ENCODE data around the gene THEM4. TPM values are rescaled to one million over a fixed set of nuclear protein-coding genes. Genes with fewer than 3 reads are reported as not detected.

The THEM4 gene
- total RNA-seq, 1 donor from 2014 or later: 28.2 TPM

DNA sequence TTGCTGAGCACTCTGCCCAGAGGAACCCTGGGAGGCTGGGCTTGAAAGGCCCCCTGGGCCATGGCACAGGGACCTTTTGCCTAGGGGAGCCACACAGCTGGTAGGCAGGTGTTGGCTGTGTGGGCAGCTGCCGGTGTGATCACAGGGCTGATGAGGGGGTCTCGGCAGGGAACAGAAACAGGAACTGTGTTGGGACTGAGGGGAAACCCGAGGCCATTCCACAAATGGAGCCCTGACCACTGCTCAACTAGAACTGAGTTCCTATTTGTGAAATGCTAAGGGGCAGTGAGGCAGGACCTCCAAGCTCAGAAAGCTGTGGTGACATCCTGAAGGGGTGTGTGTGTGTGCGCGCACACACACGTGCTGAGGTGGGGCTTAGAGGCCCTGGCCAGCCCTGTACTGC lies 49.4 kb downstream of the THEM4 start:
- DNase-seq (ENCODE audit: low spot score): peak; percentile 19

DNA sequence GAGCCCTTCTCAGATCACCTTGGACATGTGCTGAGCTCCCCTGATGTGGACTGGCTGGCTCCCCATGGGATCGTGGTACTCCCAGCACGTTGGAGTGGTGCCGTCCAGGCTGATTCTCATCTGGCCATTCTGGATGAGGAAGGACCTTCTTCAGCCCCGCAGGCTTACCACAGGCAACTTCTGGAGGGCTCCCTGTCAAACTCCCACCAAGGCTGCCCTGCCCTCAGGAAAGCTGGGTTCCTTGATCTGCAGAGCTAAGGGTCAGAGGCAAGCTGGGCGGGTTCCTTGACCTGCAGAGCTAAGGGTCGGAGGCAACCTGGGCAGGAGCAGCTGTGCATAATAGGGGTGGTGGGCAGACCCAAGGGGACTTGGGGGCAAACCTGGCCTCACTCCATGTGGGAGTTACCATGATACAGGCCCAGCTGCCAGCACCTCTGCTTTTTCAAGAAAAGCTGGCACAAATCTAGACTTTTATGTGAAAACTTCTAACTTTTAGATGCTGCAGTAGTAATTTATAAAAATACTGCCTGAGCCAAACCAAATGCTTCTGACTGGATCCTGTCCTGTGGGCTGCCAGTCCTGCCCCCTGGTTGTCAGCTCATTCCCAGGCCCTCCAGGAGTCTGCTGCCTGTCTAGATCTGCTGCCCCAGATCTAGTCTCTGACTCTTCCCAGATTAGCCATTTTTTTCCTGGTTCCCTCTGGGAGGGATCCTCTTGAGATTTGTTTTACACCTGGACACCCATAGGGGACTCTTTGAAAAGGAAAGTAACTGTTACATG lies 50.2 kb downstream of the THEM4 start:
- DNase-seq (ENCODE audit: low spot score): peak; percentile 34

DNA sequence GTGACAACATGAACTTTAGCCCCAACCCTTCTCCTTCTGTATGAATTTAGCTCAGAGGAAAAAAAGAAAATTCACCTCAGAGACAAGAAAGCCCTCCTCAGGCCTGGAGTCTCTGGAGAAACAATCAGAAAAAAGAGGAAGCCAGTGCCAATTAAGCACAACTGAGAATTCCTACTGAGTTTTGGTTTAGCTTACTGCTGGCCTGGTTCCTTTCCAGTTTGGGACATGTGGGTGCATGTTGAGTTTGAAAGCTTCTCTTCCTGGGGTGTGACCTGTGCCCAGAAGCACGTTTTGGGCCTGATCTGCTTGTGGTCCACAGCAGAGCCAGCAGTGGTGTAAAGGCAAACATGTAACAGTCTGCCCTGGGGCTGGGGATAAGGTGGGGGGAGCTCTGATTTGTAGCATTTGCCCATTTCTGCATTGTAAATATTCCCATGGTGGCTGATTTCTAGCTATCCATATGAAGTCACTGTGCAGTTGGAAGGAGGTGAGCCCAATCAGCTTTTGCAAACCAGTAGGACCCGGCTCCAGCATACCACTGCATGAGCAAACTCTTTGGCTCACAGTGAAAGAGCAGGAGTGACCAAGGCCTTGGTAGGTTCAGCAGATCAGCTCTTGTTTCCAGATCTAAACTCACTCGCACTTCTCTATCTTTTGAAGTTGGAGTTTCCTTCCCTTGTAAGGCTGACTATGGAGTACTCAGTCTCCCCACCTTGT lies 51.1 kb downstream of the THEM4 start:
- peak; percentile 48 for DNase-seq (ENCODE audit: low spot score)

- no peak for DNase-seq (ENCODE audit: low spot score)
Observed at GRCh38 chr1:151855933-151856332, 53.4 kb downstream of the THEM4 start.

GRCh38 chr1:151855516-151855915 lies 53.8 kb downstream of the THEM4 start:
- peak; percentile 35 for DNase-seq (ENCODE audit: low spot score)

GRCh38 chr1:151854658-151855057 lies 54.7 kb downstream of the THEM4 start:
- DNase-seq (ENCODE audit: low spot score): peak; percentile 37

- DNase-seq (ENCODE audit: low spot score): no peak
Observed at GRCh38 chr1:151853411-151853943, 55.8 kb downstream of the THEM4 start, which contains the start of gene THEM5. THEM5 (minus strand) TSS chr1:151853712; CDS start chr1:151853565, 147 bp downstream.

- peak; percentile 15 for DNase-seq (ENCODE audit: low spot score)
Observed at GRCh38 chr1:151852733-151853132, 56.6 kb downstream of the THEM4 start.

- DNase-seq (ENCODE audit: low spot score): peak; percentile 41
Observed at GRCh38 chr1:151851886-151852285, 57.4 kb downstream of the THEM4 start.

- DNase-seq (ENCODE audit: low spot score): no peak
Observed at GRCh38 chr1:151849871-151850270, 59.4 kb downstream of the THEM4 start.

DNA sequence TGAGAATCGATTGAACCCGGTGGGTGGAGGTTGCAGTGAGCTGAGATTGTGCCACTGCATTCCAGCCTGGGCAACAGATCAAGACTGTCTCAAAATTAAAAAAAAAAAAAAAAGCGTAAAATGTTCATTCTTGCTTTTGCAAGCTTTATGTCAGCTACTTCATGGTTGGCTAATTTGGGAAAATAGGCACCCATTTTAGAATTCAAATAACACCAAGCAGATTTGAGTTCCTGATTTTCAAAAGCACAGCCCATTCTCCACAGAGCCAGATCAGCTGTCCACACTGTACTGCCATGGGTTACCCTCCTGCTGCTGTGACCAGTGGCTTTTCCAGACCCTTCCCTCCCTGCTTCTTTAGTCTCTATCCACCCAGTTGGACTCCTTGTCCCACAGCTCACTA lies 60.2 kb downstream of the THEM4 start:
- no peak for DNase-seq (ENCODE audit: low spot score)

DNA sequence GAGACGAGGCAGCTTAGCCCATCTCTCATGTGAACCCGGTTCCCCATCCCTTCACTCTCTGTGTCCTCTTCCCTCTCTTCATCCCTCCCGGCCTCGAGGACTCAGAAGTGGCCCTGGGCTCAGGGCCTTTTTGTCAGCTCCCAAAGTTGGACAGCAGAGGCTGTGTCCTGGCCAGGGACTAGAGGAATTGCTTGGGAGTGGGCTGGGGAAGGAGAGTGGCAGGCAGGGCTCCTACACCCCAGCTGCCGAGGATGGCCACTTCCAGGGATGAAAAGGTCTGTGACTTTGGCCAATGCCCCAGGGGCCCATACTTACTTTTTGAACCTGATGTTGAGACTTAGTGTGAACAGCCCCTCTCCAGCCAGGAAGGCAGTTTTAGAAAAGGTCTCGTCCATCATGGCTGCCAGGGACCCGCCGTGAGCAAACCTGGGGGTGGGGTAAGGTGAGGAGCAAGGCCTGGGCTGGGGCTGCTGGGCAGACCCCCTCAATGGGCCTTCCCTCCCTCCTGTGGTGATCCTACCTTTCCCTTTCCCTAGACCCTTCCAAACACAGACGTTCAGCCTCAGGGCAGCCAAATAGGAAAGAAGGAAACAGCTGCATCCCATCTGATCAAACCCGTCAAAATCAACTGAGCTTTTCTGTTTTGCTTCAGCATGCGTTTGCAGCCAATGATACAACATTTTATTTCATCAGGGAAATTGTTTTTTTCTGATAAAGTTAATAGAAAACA lies 61.3 kb downstream of the THEM4 start:
- DNase-seq (ENCODE audit: low spot score): no peak

GRCh38 chr1:151846686-151847237 lies 62.5 kb downstream of the THEM4 start:
- no peak for DNase-seq (ENCODE audit: low spot score)

- no peak for DNase-seq (ENCODE audit: low spot score)
Observed at GRCh38 chr1:151846062-151846568, 63.2 kb downstream of the THEM4 start.

DNA sequence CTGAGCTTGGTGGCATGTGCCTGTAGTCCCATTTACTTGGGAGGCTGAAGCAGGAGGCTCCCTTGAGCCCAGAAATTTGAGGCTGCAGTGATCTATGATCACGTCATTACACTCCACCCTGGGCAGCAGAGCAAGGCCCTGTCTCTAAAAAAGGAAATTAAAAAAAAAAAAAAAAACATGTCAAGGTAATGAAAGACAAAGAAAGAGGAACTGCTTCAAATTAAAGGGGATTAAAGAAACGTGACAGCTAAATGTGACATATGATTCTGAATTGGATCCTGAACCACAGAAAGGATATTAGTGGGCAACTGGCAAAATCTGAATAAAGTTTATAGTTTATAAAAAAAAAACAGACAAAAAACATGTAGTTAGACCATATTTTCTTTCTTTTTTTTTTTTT lies 65.9 kb downstream of the THEM4 start:
- DNase-seq (ENCODE audit: low spot score): no peak

DNA sequence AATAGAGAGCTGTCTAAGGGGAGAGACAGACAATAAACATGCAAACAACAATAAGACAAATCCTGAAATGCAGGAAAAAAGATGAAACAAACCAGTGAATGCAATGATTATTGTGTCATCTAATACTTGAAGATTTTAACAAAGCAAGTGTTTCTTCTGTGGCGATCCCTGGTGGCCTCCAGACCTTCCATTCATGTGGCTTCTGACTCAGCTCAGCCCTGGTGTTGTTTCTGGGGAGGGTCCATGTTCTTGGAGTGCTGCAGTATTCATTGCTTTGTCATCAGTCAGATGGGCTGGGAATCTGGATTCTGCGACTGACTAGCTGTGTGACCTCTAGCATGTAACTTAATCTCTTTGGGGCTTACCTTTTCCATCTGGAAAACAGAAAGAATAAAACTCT lies 68.2 kb downstream of the THEM4 start:
- DNase-seq (ENCODE audit: low spot score): no peak

GRCh38 chr1:151840421-151840820 lies 68.9 kb downstream of the THEM4 start:
- DNase-seq (ENCODE audit: low spot score): no peak

DNA sequence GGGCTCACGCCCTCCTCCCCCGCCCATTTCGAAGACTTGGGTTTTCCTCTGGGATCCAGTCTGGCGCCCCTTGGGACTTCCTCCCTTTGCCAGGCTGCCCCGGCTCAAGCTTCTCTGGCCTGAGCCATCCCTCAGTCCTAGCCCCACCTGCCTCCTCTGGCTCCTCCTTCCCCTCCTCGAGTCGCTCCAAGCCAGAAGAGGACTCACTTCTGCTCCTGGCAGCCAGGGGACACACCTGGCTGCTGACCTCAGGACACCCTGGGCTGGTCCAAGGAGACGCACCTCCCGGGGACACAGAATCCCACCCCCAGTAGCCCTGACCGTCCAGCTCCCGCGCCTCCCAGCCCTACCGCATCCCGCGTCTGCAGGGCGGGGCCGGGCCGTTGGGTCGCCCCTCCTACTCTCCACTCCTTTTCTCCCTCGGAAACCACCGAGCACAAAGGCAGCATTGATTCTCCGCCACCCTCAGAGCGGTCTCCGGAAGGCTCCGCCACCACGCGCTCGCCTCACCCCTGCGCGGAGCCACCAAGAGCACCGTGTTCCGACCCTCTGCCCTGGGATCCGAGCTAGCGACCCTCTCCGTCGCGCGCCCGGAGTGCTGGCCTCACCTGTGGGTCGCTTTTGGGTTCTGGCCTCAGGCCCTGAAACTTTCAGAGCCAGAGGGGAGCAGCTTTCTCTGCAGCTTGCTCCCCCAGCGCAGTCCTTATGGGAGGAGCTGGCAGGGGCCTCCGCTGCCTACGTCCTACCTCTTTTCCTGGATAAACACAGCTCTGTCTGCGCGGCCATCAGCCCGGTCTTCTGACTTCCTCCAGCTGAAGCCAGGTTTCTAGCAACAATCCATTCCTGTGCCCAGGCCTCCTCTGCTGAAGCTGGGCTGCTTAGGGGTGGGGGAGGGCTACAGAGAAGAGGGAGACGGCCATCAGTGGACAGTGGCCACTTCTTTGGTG lies 69.6 kb downstream of the THEM4 start, which contains the start of gene C2CD4D:
TSS of gene C2CD4D (minus strand) at position 364 of the 947 bp plus-strand sequence. CDS start 831 bp downstream, outside the sequence.
- DNase-seq (ENCODE audit: low spot score): peak; percentile 65

DNA sequence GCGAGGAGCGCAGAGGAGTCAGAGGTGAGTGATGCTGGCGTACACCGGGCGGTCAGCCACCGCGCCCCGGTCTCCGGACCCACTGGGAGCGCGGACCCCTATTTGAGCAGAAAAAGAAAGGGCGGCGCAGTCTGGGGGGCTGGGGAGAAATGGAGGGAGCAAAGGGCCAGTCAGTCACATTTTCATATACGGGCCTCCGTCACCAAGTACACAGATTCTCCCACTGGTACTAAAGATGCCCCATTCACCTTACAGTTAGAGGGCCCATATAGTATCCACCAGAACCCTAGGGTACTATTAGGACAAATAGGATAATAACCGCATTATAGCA lies 70.3 kb downstream of the THEM4 start:
- no peak for DNase-seq (ENCODE audit: low spot score)

Measured in ureter (tissue), 1 donor.